Tibial nerve (tissue), 4 donors: ENCODE data around the gene COL4A2. TPM values are rescaled to one million over a fixed set of nuclear protein-coding genes. Genes with fewer than 3 reads are reported as not detected.

Experiments used
- DNase-seq, 2 donors: peaks; one replicate each; pipeline ENCODE4 v3.0.0-alpha.2; 2019; ENCODE audit warnings: low spot score in 2 of 2
- H3K27ac ChIP-seq, 4 donors: fragments of 200-600 bp; sonication (generic) in 3 of 4; one replicate each; pipeline ENCODE4 v1.5.1; 2017 to 2019; ENCODE audit warnings: mild to moderate bottlenecking in 1 of 4
- H3K27me3 ChIP-seq, 2 donors: fragments of 200-600 bp; sonication (generic) in 1 of 2; one replicate each; pipeline versions ENCODE4 v1.5.1 to v1.6.0; 2017 to 2019
- H3K36me3 ChIP-seq, 3 donors: fragments of 200-600 bp; sonication (generic); one replicate each; pipeline ENCODE4 v1.5.1; 2018 to 2019
- H3K4me1 ChIP-seq, 4 donors: fragments of 200-600 bp; sonication (generic) in 3 of 4; one replicate each; pipeline ENCODE4 v1.5.1; 2017 to 2019
- H3K4me3 ChIP-seq, 4 donors: fragments of 200-600 bp; sonication (generic) in 3 of 4; one replicate each; pipeline ENCODE4 v1.5.1; 2017 to 2019; ENCODE audit warnings: mild to moderate bottlenecking in 1 of 4, moderate library complexity in 1 of 4
- H3K9me3 ChIP-seq, 4 donors: fragments of 200-600 bp; sonication (generic) in 3 of 4; one replicate each; pipeline ENCODE4 v1.5.1; 2017 to 2019
- CTCF ChIP-seq, 5 experiments: fragments of 200-600 bp in 3 of 5; fragments of 450-650 bp in 2 of 5; sonication (generic) in 3 of 5; IDR thresholded peaks; one replicate each; pipeline ENCODE4 v1.5.1; 2016 to 2019; ENCODE audit warnings: antibody characterized with exemption in 5 of 5, mild to moderate bottlenecking in 3 of 5, moderate library complexity in 2 of 5
- EP300 ChIP-seq, 2 donors: sonication (generic); formaldehyde crosslinking; IDR thresholded peaks; one replicate each; pipeline ENCODE4 v1.6.1; 2017; ENCODE audit warnings: antibody characterized with exemption in 2 of 2, mild to moderate bottlenecking in 1 of 2
- POLR2A ChIP-seq, 2 donors: fragments of 450-650 bp; IDR thresholded peaks; one replicate each; pipeline ENCODE4 v1.6.1; 2017; ENCODE audit warnings: antibody characterized with exemption in 2 of 2, mild to moderate bottlenecking in 2 of 2, moderate library complexity in 2 of 2
- WGBS, 2 donors: methylation state at CpG; one replicate each; pipeline ENCODE4 v1.1.5; 2018; 5-methylcytosine and 5-hydroxymethylcytosine counted together
- total RNA-seq, 4 donors: library from RNA; depleted of rRNA; stranded (reverse); fragments of >200 nt; gene quantifications; one replicate each; pipeline ENCODE4 v1.1.0, GENCODE V29; 2016

Gene COL4A2
- total RNA-seq, 4 donors from 2014 or later, result 576 to 821 (median 658) TPM

- Histone ChIP-seq H3K36me3 (no peaks in the 10 kb centered on the region), H3K27ac (peak overlapping the region; percentile 54 to 93 (median 84)), H3K4me1 (peaks cover 0 to 81% (median 37%) of the 10 kb centered on the region in 4 donors), H3K4me3 (no peak overlapping the region), H3K9me3 (no peaks in the 10 kb centered on the region), H3K27me3 (no peaks in the 10 kb centered on the region)
- no peak for DNase-seq
- TF ChIP-seq EP300 (IDR thresholded peaks at IDR 0.05) (no peak), CTCF (IDR thresholded peaks at IDR 0.05) (no peak), POLR2A (IDR thresholded peaks at IDR 0.05) (no peak)
- 76 to 90% methylated on average over 10 of the region's 10 CpGs for WGBS, 2 donors
Observed at GRCh38 chr13:110410000-110410399, 102.9 kb downstream of the COL4A2 start.

GRCh38 chr13:110410936-110411687, 104.0 kb downstream of the COL4A2 start:
- 67 to 72% methylated on average over 12 of the region's 12 CpGs for WGBS, 2 donors
- peaks cover 0 to 78% (median 35%) of the 10 kb centered on the region in 4 donors for H3K4me1 ChIP-seq
- DNase-seq, result no peak

GRCh38 chr13:110411688-110412059, 104.6 kb downstream of the COL4A2 start:
- Histone ChIP-seq H3K27me3 (no peaks in the 10 kb centered on the region), H3K4me3 (no peak overlapping the region), H3K9me3 (no peaks in the 10 kb centered on the region), H3K36me3 (peaks cover 0 to 6% (median 0%) of the 10 kb centered on the region in 3 donors), H3K4me1 (peaks cover 0 to 78% (median 34%) of the 10 kb centered on the region in 4 donors), H3K27ac (peak overlapping the region; percentile 54 to 93 (median 84))
- WGBS, 2 donors, result 77% methylated on average over 3 of the region's 3 CpGs
- no peak for DNase-seq
- TF ChIP-seq EP300 (IDR thresholded peaks at IDR 0.05) (no peak), POLR2A (IDR thresholded peaks at IDR 0.05) (no peak), CTCF (IDR thresholded peaks at IDR 0.05) (no peak)

More at GRCh38 chr13:110410936-110411687, 104.0 kb downstream of the COL4A2 start:
- H3K27ac ChIP-seq, result peak overlapping the region; percentile 54 to 93 (median 84)
- no peaks in the 10 kb centered on the region for H3K27me3 ChIP-seq
- H3K4me3 ChIP-seq, result no peak overlapping the region
- H3K9me3 ChIP-seq, result no peaks in the 10 kb centered on the region
- peaks cover 0 to 5% (median 0%) of the 10 kb centered on the region in 3 donors for H3K36me3 ChIP-seq
- TF ChIP-seq CTCF (IDR thresholded peaks at IDR 0.05) (no peak), POLR2A (IDR thresholded peaks at IDR 0.05) (no peak), EP300 (IDR thresholded peaks at IDR 0.05) (no peak)

DNA sequence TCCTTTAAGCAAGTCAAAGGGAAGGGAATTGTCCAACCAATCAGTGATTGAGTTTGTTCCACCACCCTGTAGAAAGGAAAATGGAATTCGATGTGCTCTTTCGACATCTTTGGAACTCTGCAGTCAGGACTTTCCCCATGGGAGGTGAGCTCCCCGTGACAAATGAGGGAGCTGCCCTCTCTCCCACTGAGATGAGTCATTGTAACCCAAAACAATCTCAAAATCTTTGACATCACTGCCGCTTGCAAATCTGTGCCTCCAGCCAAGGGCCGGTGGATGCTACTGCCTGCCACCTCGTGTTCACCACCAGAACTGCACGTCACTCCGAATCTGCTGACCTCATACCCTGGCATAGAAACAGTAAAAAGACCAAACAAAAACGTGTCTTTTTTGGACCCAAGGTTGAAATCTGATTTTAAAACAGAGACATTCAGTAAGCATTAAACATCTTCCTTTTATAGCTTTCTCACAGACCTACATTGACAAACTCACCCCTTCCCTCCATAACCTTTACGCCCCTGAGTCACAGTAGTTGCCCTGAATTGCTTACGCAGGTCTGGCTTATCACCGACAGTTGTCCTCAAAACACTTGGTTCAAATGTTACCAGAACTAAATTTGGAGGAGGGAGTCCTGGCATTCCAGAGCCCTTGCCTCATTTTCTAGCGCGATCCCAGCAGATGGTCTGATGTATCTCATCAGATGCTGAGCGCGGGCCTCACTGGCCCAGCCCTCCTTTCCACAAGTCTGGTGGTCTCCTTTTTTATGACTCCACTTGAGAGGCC, 105.2 kb downstream of the COL4A2 start:
- whole genome bisulfite sequencing, 2 donors, result 34% methylated on average over 16 of the region's 16 CpGs
- Histone ChIP-seq H3K27ac (peak overlapping the region; percentile 54 to 93 (median 84)), H3K4me3 (no peak overlapping the region), H3K4me1 (peaks cover 0 to 77% (median 37%) of the 10 kb centered on the region in 4 donors), H3K9me3 (no peaks in the 10 kb centered on the region), H3K27me3 (no peaks in the 10 kb centered on the region), H3K36me3 (peaks cover 0 to 6% (median 0%) of the 10 kb centered on the region in 3 donors)
- TF ChIP-seq POLR2A (IDR thresholded peaks at IDR 0.05) (peak in 1 of 2 donors; percentile 31), CTCF (IDR thresholded peaks at IDR 0.05) (peak; percentile 84 to 95 (median 92)), EP300 (IDR thresholded peaks at IDR 0.05) (peak; percentile 97 to 99)
- DNase-seq, result peak; percentile 81 to 95
